GM12873 (cell line): ENCODE data around the gene PITPNM1.

Experiments
- CTCF ChIP-seq: IDR thresholded peaks from 2 replicates; pipeline ENCODE4 v1.5.1; 2012; ENCODE audit warnings: low read depth, mild to moderate bottlenecking, moderate library complexity, low read length, control low read depth; ENCODE audit not compliant: insufficient read depth; ENCODE audit errors: missing control alignments

Gene PITPNM1

GRCh38 chr11:67449116-67449844 is 55.9 kb downstream of the PITPNM1 start:
- TF ChIP-seq CTCF = no peak

GRCh38 chr11:67448220-67448609 is 56.9 kb downstream of the PITPNM1 start:
- no peak for TF ChIP-seq CTCF

- TF ChIP-seq CTCF = no peak
These were observed 59.6 kb downstream of the PITPNM1 start for GRCh38 chr11:67445515-67445914.

- TF ChIP-seq CTCF = no peak
These were observed 62.4 kb downstream of the PITPNM1 start for GRCh38 chr11:67442504-67443404.
